HG02884 (cell line): ENCODE results near the gene GNA12.

ENCODE experiments used
- ATAC-seq: cut with Tn5 transposase; IDR thresholded peaks from one replicate; pipeline ENCODE4 v1.9.1; 2021; ENCODE audit warnings: mild to moderate bottlenecking, moderate library complexity; ENCODE audit not compliant: unreplicated experiment

Gene GNA12

GRCh38 chr7:2805213-2805944, 38.7 kb downstream of the GNA12 start:
- ATAC-seq, result no peak

- no peak for ATAC-seq
Observed at GRCh38 chr7:2804227-2804763, 39.8 kb downstream of the GNA12 start.

- no peak for ATAC-seq
Observed at GRCh38 chr7:2803755-2804154, 40.4 kb downstream of the GNA12 start.

DNA sequence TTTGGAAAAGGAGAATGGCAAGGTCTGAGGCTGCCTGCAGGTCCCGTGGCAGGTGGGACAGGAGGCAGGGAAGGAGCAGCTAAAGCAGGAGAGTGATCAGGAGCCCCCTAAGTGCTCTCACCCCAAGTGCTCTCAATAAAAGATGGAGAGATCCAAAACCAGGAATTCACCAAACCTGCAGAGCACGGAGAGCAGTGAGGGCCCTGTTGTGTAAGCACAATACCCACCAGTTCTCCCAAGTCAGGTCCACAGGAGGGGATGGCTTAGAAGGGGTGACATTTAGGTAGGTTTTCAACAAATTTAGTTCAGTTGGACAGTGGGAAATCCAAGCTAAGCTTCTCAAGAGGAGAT, 40.8 kb downstream of the GNA12 start:
- no peak for ATAC-seq

DNA sequence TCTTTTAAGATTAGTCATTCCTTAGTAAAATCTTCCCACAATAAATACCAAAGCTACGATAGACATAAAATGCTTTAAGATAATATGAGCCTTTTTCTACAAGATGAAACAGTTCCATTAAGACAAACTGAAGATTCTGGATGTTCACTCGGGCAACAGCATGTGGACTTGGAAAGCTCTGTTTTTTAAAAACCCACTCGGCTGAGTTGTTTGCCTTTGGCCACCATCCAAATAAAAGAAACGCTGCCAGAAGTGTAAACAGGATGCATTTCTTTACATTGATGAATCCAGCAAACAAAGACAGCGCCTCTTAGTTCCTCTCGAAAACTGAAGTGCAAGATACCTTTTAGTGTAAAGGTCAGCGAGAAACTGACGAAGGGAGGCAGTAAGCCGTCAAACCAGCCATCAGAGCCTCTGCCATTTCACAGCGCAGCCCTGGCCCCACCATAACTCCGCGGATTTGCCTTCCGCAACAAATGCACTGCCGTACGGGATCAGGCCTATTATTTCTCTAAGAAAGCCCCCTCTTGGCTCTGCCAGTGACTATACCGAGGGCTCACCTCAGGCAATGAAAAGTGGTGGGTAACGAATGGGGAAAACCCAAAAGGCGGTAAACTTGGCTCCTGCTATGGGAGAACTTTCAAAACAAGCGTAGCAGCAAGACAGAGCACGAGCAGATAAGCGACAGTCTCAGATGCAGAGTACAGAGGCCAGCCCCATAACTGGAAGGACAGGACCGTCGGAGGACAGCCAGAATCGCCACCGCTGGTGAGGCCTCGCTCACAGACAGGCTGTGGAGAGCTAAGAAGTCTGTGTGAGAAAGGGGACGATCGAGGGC, 41.4 kb downstream of the GNA12 start:
- ATAC-seq, result no peak

DNA sequence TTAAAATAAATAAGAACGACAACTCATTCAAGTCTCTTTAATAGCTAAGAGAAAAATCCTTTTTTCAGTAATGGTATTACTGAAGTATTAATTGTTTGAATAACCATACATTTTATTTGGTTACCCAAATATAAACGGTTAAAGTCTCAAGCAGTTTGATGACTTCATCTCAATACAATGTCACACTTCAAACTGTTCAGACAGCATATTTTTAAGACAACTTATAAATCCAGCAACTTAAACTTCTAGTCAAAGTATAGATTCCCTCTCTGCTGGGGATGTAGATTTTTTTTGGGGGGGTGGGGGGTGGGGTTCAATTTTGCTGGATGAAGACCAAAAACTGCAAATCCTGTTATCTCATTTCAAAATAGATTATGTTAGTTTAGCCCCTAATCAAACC, 42.0 kb downstream of the GNA12 start:
- ATAC-seq, result no peak

DNA sequence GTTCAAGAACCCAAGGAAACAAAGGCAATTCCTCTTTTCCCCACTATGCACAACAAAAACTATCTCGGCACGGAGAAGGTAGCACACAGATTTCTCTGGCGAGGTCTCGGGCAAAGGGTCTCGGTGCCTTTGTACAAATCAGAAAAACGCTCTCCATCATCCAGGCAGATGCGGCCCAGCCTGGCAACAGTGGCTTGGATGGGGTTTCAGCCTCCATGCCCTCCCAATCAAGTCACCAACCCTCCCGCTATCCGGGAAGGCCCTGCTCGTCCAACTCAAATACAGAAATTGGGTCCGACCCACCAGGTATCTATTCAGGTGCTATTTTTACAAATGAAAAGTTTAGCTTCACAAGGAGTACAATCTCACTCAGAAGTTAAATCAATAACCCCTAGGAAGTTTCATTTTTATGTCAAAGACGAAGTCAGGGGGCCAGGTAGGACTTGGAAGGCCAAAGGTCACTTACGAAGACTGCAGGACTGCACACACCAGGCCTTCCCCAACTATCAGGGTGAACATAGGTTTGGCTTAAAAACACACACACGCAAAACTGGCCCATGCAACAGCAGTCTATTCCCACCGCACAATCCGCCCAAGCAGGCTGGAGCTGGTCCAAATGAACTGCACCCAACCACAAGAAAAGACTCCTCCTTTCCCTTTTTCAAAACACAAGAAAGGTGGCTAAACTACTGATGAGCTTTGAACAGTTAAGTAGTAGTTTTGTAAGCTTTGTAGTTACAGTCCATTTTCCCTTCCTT, 43.0 kb downstream of the GNA12 start:
- ATAC-seq, result no peak

DNA sequence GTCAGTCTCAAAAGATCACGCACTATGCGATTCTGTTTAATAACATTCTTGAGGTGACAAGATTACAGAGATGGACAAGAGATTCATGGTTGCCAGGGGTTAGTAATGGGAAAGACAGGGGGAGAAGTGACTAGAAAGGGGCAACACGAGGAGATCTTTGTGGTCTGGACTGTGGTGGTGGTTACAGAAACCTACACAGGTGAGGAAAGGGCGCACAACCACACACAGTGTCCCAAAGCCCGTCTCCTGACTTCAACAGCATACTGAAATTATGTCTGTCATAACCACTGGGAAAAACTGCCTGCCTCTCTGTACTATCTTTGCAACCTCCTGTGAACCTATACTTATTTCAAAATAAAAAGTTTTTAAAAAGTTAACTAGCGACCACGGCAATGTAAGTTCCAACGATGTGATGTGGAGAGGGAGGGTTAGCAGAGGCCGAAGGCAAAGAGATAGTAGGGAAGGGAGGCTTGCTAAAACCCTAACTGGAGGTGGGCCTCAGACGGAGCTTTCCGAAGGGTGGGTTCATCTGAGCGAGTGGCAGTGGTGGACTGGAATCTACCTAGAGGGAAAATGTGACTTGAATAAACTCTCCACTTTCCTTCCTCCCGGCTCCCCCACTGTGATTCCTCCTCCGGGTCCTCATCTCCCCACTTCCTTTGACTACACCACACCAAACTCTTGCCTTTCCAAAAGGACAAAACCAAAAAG, 43.7 kb downstream of the GNA12 start:
- ATAC-seq, result no peak

DNA sequence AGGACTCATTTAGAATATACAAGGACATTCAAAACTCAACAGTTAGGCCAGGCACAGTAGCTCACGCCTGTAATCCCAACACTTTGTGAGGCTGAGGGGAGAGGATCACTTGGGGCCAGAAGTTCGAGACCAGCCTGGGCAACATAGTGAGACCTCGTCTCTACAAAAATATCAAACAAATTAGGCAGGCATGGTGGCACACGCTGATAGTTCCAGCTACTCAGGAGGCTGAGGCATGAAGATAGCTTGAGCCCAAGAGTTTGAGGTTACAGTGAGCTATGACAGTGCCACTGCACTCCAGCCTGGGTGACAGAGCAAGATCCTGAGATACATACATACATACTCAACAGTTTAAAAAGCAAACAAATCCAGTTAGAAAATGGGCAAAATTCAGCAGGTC, 44.9 kb downstream of the GNA12 start:
- no peak for ATAC-seq

GRCh38 chr7:2798669-2799068, 45.4 kb downstream of the GNA12 start:
- no peak for ATAC-seq

DNA sequence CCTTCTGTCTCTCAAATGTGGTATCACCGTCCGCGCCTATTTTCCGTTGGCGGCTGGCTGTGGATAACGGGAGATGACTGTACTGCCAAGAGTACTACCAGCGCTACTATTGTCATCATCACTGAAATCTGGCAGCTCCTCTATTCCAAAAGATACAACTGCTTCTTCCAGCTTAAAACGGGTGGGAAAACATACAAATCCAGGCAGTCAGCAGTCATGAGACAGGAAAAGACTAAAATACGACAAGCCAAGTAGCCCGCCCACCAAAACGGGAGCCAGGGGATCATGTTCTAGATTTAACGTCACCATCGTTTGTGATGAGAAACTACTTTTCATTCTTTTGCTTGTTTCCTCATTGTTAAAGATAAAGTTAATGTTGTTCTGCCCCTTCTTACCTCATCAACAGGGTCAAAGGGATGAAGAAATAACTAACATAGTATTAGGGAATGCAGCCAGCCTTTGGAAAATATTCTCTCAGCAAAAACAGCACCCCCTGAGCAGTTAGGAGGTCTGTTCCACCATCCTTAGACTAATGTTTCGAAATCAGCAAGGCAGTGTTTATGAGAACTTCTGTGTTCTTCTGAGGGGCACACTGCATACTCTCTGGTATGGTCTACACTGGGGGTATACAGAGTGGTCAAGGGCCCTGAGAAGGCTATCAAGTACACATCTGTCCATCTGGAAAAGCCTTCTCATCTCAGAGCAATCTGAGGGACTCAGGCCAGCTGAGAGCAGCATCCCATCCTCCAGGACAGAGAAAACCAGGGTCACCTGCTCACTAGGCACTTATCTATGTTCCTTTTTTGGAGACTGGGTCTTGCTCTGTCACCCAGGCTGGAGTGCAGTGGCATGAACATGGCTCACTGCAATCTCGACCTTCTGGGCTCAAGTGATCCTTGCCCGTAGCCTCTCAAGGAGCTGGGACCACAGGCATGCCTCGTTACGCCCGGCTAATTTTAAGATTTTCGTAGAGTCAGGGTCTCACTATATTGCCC, 47.5 kb downstream of the GNA12 start:
- ATAC-seq, result no peak

DNA sequence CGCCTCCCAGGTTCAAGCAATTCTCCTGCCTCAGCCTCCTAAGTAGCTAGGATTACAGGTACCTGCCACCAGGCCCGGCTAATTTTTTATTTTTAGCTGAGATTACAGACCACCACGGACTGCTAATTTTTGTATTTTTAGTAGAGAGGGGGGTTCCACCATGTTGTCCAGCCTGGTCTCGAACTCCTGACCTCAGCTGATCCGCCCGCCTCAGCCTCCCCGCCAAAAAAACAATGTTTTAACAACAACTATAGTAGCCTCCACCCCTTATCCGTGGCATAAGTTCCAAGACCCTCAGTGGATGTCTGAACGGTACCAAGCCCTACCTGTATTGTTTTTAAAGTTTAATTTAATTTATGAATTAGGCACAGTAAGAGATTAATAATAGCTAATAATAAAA, 48.2 kb downstream of the GNA12 start:
- no peak for ATAC-seq

GRCh38 chr7:2794836-2795636, 49.1 kb downstream of the GNA12 start:
- no peak for ATAC-seq

DNA sequence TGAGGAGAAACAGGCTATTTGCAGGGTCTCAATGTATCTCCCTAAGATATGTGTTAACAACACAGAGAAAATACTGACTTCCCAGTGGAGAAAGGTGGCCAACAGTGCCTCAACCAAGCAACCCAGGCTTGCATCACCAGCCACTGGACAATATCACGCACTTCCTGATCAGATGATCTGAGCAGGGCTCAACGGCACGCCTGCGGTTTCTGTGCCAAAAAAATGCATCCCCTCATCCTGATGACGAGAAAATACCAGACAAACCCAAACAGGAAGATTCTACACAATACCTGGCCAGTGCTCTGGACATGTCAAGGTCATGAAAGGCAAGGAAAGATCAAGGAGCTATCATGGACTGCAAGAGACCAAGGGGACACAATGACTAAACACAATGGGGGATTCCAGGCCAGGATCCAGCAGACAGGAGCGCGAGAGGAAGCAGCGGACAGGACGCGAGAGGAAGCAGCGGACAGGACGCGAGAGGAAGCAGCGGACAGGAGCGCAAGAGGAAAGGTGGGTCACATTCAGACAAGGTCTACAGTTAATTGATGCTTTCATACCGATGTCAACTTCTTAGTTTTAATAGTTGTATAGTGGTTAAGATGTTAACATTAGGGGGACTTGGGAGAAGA, 51.1 kb downstream of the GNA12 start:
- ATAC-seq, result no peak

DNA sequence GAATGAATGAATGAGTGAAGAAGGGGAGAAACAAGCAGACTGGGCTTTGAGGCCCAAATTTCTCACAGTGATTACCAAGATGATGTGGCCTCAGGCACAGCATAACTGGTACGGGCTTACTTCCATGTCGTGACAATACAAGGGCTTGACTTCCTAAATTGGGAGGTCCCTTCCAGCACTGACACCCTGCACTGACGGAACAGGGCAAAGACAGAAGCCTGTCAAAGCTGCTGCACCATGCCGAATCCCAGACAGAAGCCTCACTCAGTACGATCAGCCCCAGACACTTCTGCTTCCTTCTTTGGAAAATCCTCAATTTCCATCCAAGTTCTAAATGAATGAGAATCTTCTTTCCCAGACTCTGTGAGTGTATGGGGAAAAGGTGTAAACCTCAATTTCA, 51.9 kb downstream of the GNA12 start:
- no peak for ATAC-seq

DNA sequence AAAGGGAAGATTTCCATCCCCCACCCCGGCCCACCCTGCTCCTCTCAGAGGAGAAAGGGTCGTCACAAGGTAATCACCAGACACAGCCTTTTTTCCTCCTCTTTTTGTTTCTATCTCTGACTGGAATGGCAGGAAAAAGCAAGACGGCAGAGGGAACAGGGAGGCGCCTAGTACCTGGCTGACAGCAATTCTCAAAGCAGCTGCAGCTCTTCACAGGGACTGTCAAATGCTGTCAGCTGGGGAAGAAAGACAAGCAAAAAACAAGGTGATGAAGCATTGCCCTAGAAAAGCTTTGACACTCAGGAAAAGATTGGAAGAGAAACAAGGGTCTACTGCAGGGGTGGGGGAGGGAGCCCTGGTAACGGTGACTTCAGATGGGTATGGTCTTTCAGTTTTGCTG, 52.7 kb downstream of the GNA12 start:
- no peak for ATAC-seq

DNA sequence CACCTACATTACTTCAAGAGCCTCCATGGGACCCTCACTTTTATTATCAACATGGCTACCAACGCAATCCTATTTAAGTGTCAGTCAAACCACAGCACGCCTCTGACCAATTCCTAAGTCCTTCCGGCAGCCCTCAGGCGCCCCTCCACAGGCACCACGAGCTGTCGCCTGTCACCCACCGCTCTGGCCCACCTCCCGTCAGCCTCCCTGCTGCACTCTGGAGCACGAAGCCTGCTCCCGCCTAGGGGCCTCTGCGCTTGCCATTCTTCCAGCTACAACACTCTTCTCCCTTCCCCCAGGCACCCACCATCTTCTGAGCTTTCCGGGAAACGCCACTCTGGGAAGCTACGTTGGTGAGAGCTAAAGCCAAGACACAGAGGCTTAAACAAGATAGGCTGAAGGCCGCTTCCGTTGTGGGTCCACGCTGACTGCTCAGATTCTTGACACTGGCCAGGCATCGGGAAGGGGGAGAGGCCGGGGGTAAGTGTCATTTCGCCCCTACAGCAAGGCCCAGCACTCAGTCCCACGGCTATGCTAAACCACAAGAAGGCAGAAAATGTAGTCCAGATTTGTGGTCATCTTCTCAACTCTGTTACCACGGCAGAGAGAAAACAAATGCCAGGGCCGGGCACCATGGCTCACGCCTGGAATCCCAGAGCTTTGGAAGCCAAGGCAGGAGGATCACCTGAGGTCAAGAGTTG, 56.7 kb downstream of the GNA12 start:
- no peak for ATAC-seq

GRCh38 chr7:2786607-2787116, 57.4 kb downstream of the GNA12 start:
- ATAC-seq, result no peak
